ENCODE measurements around the gene SAP30BP.

DNA sequence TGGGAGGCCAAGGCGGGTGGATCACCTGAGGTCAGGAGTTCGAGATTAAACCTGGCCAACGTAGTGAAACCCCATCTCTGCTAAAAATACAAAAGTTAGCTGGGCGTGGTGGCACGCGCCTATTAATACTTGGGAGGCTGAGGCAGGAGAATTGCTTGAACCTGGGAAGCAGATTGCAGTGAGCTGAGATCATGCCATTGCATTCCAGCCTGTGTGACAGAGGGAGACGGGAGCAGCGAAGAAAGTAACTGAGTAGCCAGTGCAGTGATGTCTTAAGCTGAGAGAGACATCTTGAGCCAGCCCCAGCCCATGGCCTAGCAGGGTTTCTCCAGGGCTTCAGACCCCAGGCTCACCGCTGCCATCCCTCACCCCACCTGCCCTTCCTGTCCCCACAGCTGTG lies 43.8 kb upstream of the SAP30BP start:
- TF ChIP-seq ZNF384 (IDR thresholded peaks at IDR 0.05; ENCODE audit: borderline replicate concordance, low read depth, low read length) (no peak), GABPA (IDR thresholded peaks at IDR 0.05; ENCODE audit: low read depth) (no peak)
- TF ChIP-seq, protein P1, sequence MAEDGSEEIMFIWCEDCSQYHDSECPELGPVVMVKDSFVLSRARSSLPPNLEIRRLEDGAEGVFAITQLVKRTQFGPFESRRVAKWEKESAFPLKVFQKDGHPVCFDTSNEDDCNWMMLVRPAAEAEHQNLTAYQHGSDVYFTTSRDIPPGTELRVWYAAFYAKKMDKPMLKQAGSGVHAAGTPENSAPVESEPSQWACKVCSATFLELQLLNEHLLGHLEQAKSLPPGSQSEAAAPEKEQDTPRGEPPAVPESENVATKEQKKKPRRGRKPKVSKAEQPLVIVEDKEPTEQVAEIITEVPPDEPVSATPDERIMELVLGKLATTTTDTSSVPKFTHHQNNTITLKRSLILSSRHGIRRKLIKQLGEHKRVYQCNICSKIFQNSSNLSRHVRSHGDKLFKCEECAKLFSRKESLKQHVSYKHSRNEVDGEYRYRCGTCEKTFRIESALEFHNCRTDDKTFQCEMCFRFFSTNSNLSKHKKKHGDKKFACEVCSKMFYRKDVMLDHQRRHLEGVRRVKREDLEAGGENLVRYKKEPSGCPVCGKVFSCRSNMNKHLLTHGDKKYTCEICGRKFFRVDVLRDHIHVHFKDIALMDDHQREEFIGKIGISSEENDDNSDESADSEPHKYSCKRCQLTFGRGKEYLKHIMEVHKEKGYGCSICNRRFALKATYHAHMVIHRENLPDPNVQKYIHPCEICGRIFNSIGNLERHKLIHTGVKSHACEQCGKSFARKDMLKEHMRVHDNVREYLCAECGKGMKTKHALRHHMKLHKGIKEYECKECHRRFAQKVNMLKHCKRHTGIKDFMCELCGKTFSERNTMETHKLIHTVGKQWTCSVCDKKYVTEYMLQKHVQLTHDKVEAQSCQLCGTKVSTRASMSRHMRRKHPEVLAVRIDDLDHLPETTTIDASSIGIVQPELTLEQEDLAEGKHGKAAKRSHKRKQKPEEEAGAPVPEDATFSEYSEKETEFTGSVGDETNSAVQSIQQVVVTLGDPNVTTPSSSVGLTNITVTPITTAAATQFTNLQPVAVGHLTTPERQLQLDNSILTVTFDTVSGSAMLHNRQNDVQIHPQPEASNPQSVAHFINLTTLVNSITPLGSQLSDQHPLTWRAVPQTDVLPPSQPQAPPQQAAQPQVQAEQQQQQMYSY (CRISPR knock-in tag; IDR thresholded peaks at IDR 0.05) = no peak
- TF ChIP-seq, protein P2, sequence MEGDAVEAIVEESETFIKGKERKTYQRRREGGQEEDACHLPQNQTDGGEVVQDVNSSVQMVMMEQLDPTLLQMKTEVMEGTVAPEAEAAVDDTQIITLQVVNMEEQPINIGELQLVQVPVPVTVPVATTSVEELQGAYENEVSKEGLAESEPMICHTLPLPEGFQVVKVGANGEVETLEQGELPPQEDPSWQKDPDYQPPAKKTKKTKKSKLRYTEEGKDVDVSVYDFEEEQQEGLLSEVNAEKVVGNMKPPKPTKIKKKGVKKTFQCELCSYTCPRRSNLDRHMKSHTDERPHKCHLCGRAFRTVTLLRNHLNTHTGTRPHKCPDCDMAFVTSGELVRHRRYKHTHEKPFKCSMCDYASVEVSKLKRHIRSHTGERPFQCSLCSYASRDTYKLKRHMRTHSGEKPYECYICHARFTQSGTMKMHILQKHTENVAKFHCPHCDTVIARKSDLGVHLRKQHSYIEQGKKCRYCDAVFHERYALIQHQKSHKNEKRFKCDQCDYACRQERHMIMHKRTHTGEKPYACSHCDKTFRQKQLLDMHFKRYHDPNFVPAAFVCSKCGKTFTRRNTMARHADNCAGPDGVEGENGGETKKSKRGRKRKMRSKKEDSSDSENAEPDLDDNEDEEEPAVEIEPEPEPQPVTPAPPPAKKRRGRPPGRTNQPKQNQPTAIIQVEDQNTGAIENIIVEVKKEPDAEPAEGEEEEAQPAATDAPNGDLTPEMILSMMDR (IDR thresholded peaks at IDR 0.05 in 2 of 3, conservative IDR thresholded peaks at IDR 0.05 in 1 of 3; ENCODE audit: control insufficient read depth in 2 of 3, extremely low read depth in 1 of 3, insufficient read depth in 1 of 3, low read depth in 3 of 3, low read length in 3 of 3) = no peak
- TF ChIP-seq, protein P3, sequence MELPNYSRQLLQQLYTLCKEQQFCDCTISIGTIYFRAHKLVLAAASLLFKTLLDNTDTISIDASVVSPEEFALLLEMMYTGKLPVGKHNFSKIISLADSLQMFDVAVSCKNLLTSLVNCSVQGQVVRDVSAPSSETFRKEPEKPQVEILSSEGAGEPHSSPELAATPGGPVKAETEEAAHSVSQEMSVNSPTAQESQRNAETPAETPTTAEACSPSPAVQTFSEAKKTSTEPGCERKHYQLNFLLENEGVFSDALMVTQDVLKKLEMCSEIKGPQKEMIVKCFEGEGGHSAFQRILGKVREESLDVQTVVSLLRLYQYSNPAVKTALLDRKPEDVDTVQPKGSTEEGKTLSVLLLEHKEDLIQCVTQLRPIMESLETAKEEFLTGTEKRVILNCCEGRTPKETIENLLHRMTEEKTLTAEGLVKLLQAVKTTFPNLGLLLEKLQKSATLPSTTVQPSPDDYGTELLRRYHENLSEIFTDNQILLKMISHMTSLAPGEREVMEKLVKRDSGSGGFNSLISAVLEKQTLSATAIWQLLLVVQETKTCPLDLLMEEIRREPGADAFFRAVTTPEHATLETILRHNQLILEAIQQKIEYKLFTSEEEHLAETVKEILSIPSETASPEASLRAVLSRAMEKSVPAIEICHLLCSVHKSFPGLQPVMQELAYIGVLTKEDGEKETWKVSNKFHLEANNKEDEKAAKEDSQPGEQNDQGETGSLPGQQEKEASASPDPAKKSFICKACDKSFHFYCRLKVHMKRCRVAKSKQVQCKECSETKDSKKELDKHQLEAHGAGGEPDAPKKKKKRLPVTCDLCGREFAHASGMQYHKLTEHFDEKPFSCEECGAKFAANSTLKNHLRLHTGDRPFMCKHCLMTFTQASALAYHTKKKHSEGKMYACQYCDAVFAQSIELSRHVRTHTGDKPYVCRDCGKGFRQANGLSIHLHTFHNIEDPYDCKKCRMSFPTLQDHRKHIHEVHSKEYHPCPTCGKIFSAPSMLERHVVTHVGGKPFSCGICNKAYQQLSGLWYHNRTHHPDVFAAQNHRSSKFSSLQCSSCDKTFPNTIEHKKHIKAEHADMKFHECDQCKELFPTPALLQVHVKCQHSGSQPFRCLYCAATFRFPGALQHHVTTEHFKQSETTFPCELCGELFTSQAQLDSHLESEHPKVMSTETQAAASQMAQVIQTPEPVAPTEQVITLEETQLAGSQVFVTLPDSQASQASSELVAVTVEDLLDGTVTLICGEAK (IDR thresholded peaks at IDR 0.05; ENCODE audit: borderline replicate concordance) = no peak
